CD14-positive monocyte (primary cell): ENCODE results near the gene HMGN3. TPM values are rescaled to one million over a fixed set of nuclear protein-coding genes. Genes with fewer than 3 reads are reported as not detected.
A peak's percentile ranks its signal among the peaks of the same experiment; 100 is the strongest.

Experiments used
- DNase-seq, 3 donors: peaks; one replicate each; pipeline ENCODE4 v3.0.0-alpha.2; 2011 to 2022
- H2AFZ ChIP-seq: 2 replicates; pipeline ENCODE4 v1.6.0; 2012; ENCODE audit warnings: mild to moderate bottlenecking, low read depth, low read length, inconsistent platforms; ENCODE audit not compliant: insufficient read depth, poor library complexity, severe bottlenecking
- H3K27ac ChIP-seq, 2 donors: 1 replicate in 1 of 2; 2 replicates in 1 of 2; pipeline ENCODE4 v1.5.1; 2012 to 2013; ENCODE audit warnings: low read length in 2 of 2, control low read depth in 1 of 2, inconsistent platforms in 1 of 2, low read depth in 1 of 2, mild to moderate bottlenecking in 1 of 2
- H3K27me3 ChIP-seq, 2 donors: one replicate each; pipeline versions ENCODE4 v1.6.0 to v1.6.1; 2011 to 2013; ENCODE audit warnings: low read length in 2 of 2; ENCODE audit not compliant: control insufficient read depth in 2 of 2, insufficient read depth in 2 of 2
- H3K36me3 ChIP-seq, 2 donors: replicated peaks in 1 of 2; 1 replicate in 1 of 2; 2 replicates in 1 of 2; pipeline versions ENCODE4 v1.5.1 to v1.6.1; 2012 to 2013; ENCODE audit warnings: low read length in 2 of 2, control low read depth in 1 of 2, inconsistent platforms in 1 of 2, mild to moderate bottlenecking in 1 of 2; ENCODE audit not compliant: insufficient read depth in 2 of 2, control insufficient read depth in 1 of 2
- H3K4me1 ChIP-seq, 2 donors: 1 replicate in 1 of 2; 2 replicates in 1 of 2; pipeline versions ENCODE4 v1.5.1 to v1.6.1; 2012 to 2013; ENCODE audit warnings: low read length in 2 of 2, control low read depth in 1 of 2, inconsistent platforms in 1 of 2, mild to moderate bottlenecking in 1 of 2, moderate library complexity in 1 of 2; ENCODE audit not compliant: insufficient read depth in 2 of 2, control insufficient read depth in 1 of 2
- H3K4me2 ChIP-seq: replicated peaks from 2 replicates; pipeline ENCODE3; 2012; ENCODE audit warnings: low read length, moderate library complexity, mild to moderate bottlenecking; ENCODE audit not compliant: poor library complexity, severe bottlenecking; ENCODE audit errors: extremely low read depth
- H3K4me3 ChIP-seq, 3 experiments: fragments of 200-600 bp in 1 of 3; sonication (generic) in 1 of 3; replicated peaks in 1 of 3; 1 replicate in 2 of 3; 2 replicates in 1 of 3; pipeline ENCODE4 v1.5.1; 2011 to 2013; ENCODE audit warnings: low read length in 3 of 3, mild to moderate bottlenecking in 3 of 3, control low read depth in 2 of 3, low read depth in 2 of 3, inconsistent platforms in 1 of 3, moderate library complexity in 1 of 3
- H3K79me2 ChIP-seq: 2 replicates; pipeline ENCODE4 v1.6.0; 2012; ENCODE audit warnings: mild to moderate bottlenecking, control low read depth, inconsistent platforms, low read length, moderate library complexity; ENCODE audit not compliant: insufficient read depth
- H3K9ac ChIP-seq: 2 replicates; pipeline ENCODE4 v1.6.0; 2017; ENCODE audit warnings: low read length, mild to moderate bottlenecking; ENCODE audit not compliant: insufficient read depth, poor library complexity, severe bottlenecking
- H3K9me3 ChIP-seq, 2 donors: replicated peaks in 1 of 2; 1 replicate in 1 of 2; 2 replicates in 1 of 2; pipeline versions ENCODE4 v1.5.1 to v1.6.1; 2012 to 2013; ENCODE audit warnings: low read length in 2 of 2, control low read depth in 1 of 2; ENCODE audit not compliant: control insufficient read depth in 1 of 2, insufficient read depth in 1 of 2
- H4K20me1 ChIP-seq: 2 replicates; pipeline ENCODE4 v1.6.0; 2012; ENCODE audit warnings: mild to moderate bottlenecking, low read length, control low read depth, moderate library complexity; ENCODE audit not compliant: insufficient read depth
- H3K27ac Mint-ChIP-seq, 7 donors: one replicate each; pipeline ENCODE4 v1.8.0; 2020; ENCODE audit warnings: mild to moderate bottlenecking in 7 of 7, mixed read lengths in 7 of 7, moderate library complexity in 6 of 7, inconsistent platforms in 2 of 7
- H3K27me3 Mint-ChIP-seq, 3 donors: one replicate each; pipeline ENCODE4 v1.8.0; 2021 to 2022; ENCODE audit warnings: low read depth in 3 of 3, mild to moderate bottlenecking in 3 of 3, mixed read lengths in 3 of 3, moderate library complexity in 3 of 3, inconsistent platforms in 1 of 3
- H3K36me3 Mint-ChIP-seq, 2 donors: one replicate each; pipeline ENCODE4 v1.8.0; 2020; ENCODE audit warnings: mixed read lengths in 2 of 2, inconsistent platforms in 1 of 2, mild to moderate bottlenecking in 1 of 2
- H3K4me1 Mint-ChIP-seq: one replicate; pipeline ENCODE4 v1.8.0; 2020; ENCODE audit warnings: mild to moderate bottlenecking, mixed read lengths
- H3K4me3 Mint-ChIP-seq, 2 donors: one replicate each; pipeline ENCODE4 v1.8.0; 2020; ENCODE audit warnings: mild to moderate bottlenecking in 2 of 2, mixed read lengths in 2 of 2, moderate library complexity in 1 of 2
- H3K9me3 Mint-ChIP-seq, 7 donors: one replicate each; pipeline ENCODE4 v1.8.0; 2020 to 2022; ENCODE audit warnings: mixed read lengths in 7 of 7, mild to moderate bottlenecking in 6 of 7, moderate library complexity in 6 of 7, inconsistent platforms in 2 of 7
- WGBS: methylation state at CpG from one replicate; pipeline ENCODE4 v1.1.5; 2013; ENCODE audit warnings: missing lambda C conversion rate; ENCODE audit not compliant: insufficient coverage; 5-methylcytosine and 5-hydroxymethylcytosine counted together
- intact Hi-C, 2 donors: fragments of 100-400 bp; cut with micrococcal nuclease; formaldehyde crosslinking; loops; one replicate each; pipeline versions ENCODE4 v1.15.0 to v1.15.1; 2023
- polyA plus RNA-seq, 3 donors: library from polyadenylated mRNA; depleted of rRNA in 1 of 3; unstranded in 2 of 3; stranded (reverse) in 1 of 3; fragments of 300-500 nt in 2 of 3; fragments of >200 nt in 1 of 3; fragmentation: Illumina TruSeq in 2 of 3; gene quantifications; 1 replicate in 2 of 3; 2 replicates in 1 of 3; pipeline ENCODE4 v1.2.3, GENCODE V29; 2012 to 2021
- TF ChIP-seq, protein P1 (sequence below): fragments of 200-600 bp; IDR thresholded peaks from one replicate; pipeline ENCODE4 v1.8.0; 2022; ENCODE audit warnings: antibody characterized with exemption, mild to moderate bottlenecking

The HMGN3 gene
- polyA plus RNA-seq, 3 donors, result 63.9 to 106 (median 84.4) TPM

GRCh38 chr6:79223611-79224404 is 10.7 kb downstream of the HMGN3 start:
- Mint-ChIP-seq H3K4me3 (no peak overlapping the region), H3K9me3 (peaks cover 0 to 4% (median 2%) of the 10 kb centered on the region in 7 donors), H3K27me3 (no peaks in the 10 kb centered on the region), H3K4me1 (peaks cover 4% of the 10 kb centered on the region), H3K27ac (no peak overlapping the region), H3K36me3 (peaks cover 14 to 22% of the 10 kb centered on the region in 2 donors)
- WGBS, result no CpG with 5 or more reads among the region's 3 CpGs
- Histone ChIP-seq H4K20me1 (peaks cover 28% of the 10 kb centered on the region), H2AFZ (no peak overlapping the region), H3K4me2 (no peak overlapping the region), H3K4me1 (no peaks in the 10 kb centered on the region), H3K9ac (no peak overlapping the region), H3K9me3 (no peaks in the 10 kb centered on the region), H3K79me2 (peaks cover 67% of the 10 kb centered on the region), H3K4me3 (no peak overlapping the region), H3K27ac (no peak overlapping the region), H3K36me3 (no peaks in the 10 kb centered on the region), H3K27me3 (no peaks in the 10 kb centered on the region)
- no peak for DNase-seq
- intact Hi-C loops, result no loop called here
- TF ChIP-seq, protein P1, sequence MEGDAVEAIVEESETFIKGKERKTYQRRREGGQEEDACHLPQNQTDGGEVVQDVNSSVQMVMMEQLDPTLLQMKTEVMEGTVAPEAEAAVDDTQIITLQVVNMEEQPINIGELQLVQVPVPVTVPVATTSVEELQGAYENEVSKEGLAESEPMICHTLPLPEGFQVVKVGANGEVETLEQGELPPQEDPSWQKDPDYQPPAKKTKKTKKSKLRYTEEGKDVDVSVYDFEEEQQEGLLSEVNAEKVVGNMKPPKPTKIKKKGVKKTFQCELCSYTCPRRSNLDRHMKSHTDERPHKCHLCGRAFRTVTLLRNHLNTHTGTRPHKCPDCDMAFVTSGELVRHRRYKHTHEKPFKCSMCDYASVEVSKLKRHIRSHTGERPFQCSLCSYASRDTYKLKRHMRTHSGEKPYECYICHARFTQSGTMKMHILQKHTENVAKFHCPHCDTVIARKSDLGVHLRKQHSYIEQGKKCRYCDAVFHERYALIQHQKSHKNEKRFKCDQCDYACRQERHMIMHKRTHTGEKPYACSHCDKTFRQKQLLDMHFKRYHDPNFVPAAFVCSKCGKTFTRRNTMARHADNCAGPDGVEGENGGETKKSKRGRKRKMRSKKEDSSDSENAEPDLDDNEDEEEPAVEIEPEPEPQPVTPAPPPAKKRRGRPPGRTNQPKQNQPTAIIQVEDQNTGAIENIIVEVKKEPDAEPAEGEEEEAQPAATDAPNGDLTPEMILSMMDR, result no peak

GRCh38 chr6:79215213-79215824 is 19.2 kb downstream of the HMGN3 start:
- Mint-ChIP-seq H3K27ac (peak overlapping the region in 2 of 7 donors; percentile 10 to 27), H3K36me3 (peaks cover 19 to 34% of the 10 kb centered on the region in 2 donors), H3K9me3 (peaks cover 0 to 3% (median under 1%) of the 10 kb centered on the region in 7 donors), H3K4me3 (no peak overlapping the region), H3K27me3 (no peaks in the 10 kb centered on the region), H3K4me1 (peaks cover 6% of the 10 kb centered on the region)
- peaks cover 27% of the 10 kb centered on the region for H3K79me2 ChIP-seq
- no peak overlapping the region for H2AFZ ChIP-seq
- TF ChIP-seq, protein P1, result no peak
- no peak overlapping the region for H3K9ac ChIP-seq
- no peaks in the 10 kb centered on the region for H3K9me3 ChIP-seq
- H4K20me1 ChIP-seq, result peaks cover 5% of the 10 kb centered on the region
- no peak overlapping the region for H3K4me3 ChIP-seq
- H3K4me2 ChIP-seq, result no peak overlapping the region
- no peaks in the 10 kb centered on the region for H3K4me1 ChIP-seq
- intact Hi-C loops, result no loop called here
- WGBS, result 100% methylated on average over 2 of the region's 3 CpGs
- H3K36me3 ChIP-seq, result peaks cover 0 to 27% of the 10 kb centered on the region in 2 donors
- no peak overlapping the region for H3K27ac ChIP-seq
- H3K27me3 ChIP-seq, result no peaks in the 10 kb centered on the region
- no peak for DNase-seq
